ENCODE results near the gene RPS6KA2.

The RPS6KA2 gene

GRCh38 chr6:166439366-166440091 is 187.5 kb downstream of the RPS6KA2 start:
- no peak for FAIRE-seq

GRCh38 chr6:166438211-166438861 is 188.7 kb downstream of the RPS6KA2 start:
- FAIRE-seq: no peak

- no peak for FAIRE-seq
These were observed 189.4 kb downstream of the RPS6KA2 start for GRCh38 chr6:166437661-166438060.

- no peak for FAIRE-seq
These were observed 190.6 kb downstream of the RPS6KA2 start for GRCh38 chr6:166436195-166437139.

GRCh38 chr6:166435574-166435973 is 191.5 kb downstream of the RPS6KA2 start:
- FAIRE-seq: no peak

- no peak for FAIRE-seq
These were observed 192.7 kb downstream of the RPS6KA2 start for GRCh38 chr6:166434336-166434735.

- FAIRE-seq: no peak
These were observed 194.0 kb downstream of the RPS6KA2 start for GRCh38 chr6:166433096-166433495.

- FAIRE-seq: no peak
These were observed 196.8 kb downstream of the RPS6KA2 start for GRCh38 chr6:166430269-166430668.

GRCh38 chr6:166424431-166424830 is 202.6 kb downstream of the RPS6KA2 start:
- FAIRE-seq: no peak

- no peak for FAIRE-seq
These were observed 203.3 kb downstream of the RPS6KA2 start for GRCh38 chr6:166423781-166424180.

- no peak for FAIRE-seq
These were observed 203.9 kb downstream of the RPS6KA2 start for GRCh38 chr6:166423051-166423745.

GRCh38 chr6:166422201-166422940 is 204.7 kb downstream of the RPS6KA2 start:
- no peak for FAIRE-seq

GRCh38 chr6:166420351-166420750 is 206.7 kb downstream of the RPS6KA2 start:
- no peak for FAIRE-seq

- FAIRE-seq: no peak
These were observed 207.3 kb downstream of the RPS6KA2 start for GRCh38 chr6:166419717-166420116.

GRCh38 chr6:166419286-166419685 is 207.8 kb downstream of the RPS6KA2 start:
- FAIRE-seq: no peak

- FAIRE-seq: no peak
These were observed 208.3 kb downstream of the RPS6KA2 start for GRCh38 chr6:166418691-166419143.

- FAIRE-seq: no peak
These were observed 209.8 kb downstream of the RPS6KA2 start for GRCh38 chr6:166417285-166417691.

- no peak for FAIRE-seq
These were observed 211.2 kb downstream of the RPS6KA2 start for GRCh38 chr6:166415833-166416347.

GRCh38 chr6:166415306-166415705 is 211.7 kb downstream of the RPS6KA2 start:
- FAIRE-seq: no peak

GRCh38 chr6:166413491-166413951 is 213.5 kb downstream of the RPS6KA2 start:
- no peak for FAIRE-seq

GRCh38 chr6:166412911-166413384 is 214.1 kb downstream of the RPS6KA2 start:
- FAIRE-seq: no peak
